Measurements from ENCODE around the gene SCN8A. TPM values are rescaled to one million over a fixed set of nuclear protein-coding genes. Genes with fewer than 3 reads are reported as not detected.

SCN8A gene
- total RNA-seq, 2 donors from 2014 or later, result 7.6 to 10.4 TPM

GRCh38 chr12:51620448-51620847 is 29.4 kb downstream of the SCN8A start:
- DNase-seq (ENCODE audit: low spot score), result no peak

DNA sequence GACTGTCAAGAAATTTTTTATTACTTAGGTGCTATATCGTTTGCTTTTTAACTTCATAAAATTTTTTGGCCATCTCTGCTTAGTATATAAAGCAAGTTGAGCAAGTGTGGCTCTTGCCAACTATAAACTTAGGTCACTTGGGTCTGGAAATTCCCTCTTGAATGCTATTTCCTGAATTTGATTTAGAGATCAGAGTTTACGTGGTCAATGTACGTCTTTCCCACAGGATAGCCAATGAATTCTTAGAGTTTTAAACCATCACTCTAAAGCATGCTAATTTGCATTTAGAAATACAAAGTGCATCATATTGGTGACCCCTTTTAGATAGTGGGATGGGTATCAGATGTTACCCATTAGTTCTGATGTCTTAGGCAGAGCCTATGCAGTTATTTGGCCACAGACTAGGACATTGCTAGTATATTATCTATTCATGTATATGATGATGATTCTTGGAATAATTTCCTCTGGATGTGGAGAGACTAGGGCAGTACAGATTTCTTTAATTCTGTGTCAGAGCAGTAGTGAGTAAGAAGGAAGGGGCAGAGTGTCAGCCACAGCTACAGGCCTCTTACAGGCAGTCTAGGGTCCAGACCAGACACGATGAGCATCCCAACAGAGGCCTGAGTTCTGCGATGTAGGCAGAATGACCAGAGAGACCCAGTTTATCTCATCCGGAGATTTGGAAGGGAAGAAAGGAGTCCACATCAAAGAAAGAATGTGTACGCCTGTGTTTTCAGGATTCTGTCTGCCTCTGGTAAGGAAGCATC is 30.3 kb downstream of the SCN8A start:
- no peak for TF ChIP-seq POLR2AphosphoS5 (IDR thresholded peaks at IDR 0.05)
- no peak overlapping the region for H3K27ac ChIP-seq
- no peak for DNase-seq (ENCODE audit: low spot score)
- H3K36me3 ChIP-seq, result no peaks in the 10 kb centered on the region
- H3K9me3 ChIP-seq, result no peaks in the 10 kb centered on the region
- H3K4me3 ChIP-seq, result no peak overlapping the region
- 68% methylated on average over 7 of the region's 7 CpGs for WGBS
- intact Hi-C loops (cut with DNase I), result no loop called here
- H3K4me1 ChIP-seq (replicated peaks), result no peaks in the 10 kb centered on the region
- H3K27me3 ChIP-seq (replicated peaks; ENCODE audit: insufficient read depth), result no peaks in the 10 kb centered on the region

More at GRCh38 chr12:51620448-51620847, 29.4 kb downstream of the SCN8A start:
- Histone ChIP-seq H3K4me3 (no peak overlapping the region), H3K27me3 (replicated peaks; ENCODE audit: insufficient read depth) (no peaks in the 10 kb centered on the region), H3K4me1 (replicated peaks) (no peaks in the 10 kb centered on the region), H3K27ac (no peak overlapping the region), H3K9me3 (no peaks in the 10 kb centered on the region), H3K36me3 (no peaks in the 10 kb centered on the region)
- WGBS, result 91% methylated on average over 4 of the region's 4 CpGs
- TF ChIP-seq POLR2A (IDR thresholded peaks at IDR 0.05) (no peak), POLR2AphosphoS5 (IDR thresholded peaks at IDR 0.05) (no peak), CTCF (IDR thresholded peaks at IDR 0.05) (no peak)
- intact Hi-C loops (cut with DNase I), result no loop called here

DNA sequence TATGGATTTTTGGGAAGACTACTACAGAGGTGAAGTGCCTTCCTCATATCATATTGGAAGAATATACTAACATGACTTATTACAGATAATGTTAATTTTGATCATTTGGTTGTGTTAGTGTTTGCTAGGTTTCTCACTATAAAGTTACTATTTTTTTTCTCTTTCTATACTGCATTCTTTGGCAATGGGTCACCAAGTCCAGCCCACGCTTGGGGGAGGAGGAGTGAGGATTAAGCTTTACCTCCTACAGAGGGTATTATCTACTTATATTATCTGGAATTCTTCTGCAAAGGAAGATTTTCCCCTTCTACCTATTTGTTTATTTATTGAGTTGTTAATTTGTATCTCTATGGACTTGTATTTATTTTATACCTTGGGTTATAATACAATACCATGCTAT is 31.5 kb downstream of the SCN8A start:
- Histone ChIP-seq H3K9me3 (no peaks in the 10 kb centered on the region), H3K4me1 (replicated peaks) (no peaks in the 10 kb centered on the region), H3K27ac (no peak overlapping the region), H3K4me3 (no peak overlapping the region), H3K36me3 (no peaks in the 10 kb centered on the region), H3K27me3 (replicated peaks; ENCODE audit: insufficient read depth) (no peaks in the 10 kb centered on the region)
- 79% methylated on average over 1 of the region's 1 CpG for WGBS
- no peak for TF ChIP-seq POLR2A (IDR thresholded peaks at IDR 0.05)
- TF ChIP-seq POLR2AphosphoS5 (IDR thresholded peaks at IDR 0.05), result no peak
- no peak for TF ChIP-seq CTCF (IDR thresholded peaks at IDR 0.05)
- intact Hi-C loops (cut with DNase I), result no loop called here
- no peak for DNase-seq (ENCODE audit: low spot score)

- H3K27me3 ChIP-seq (replicated peaks; ENCODE audit: insufficient read depth), result no peaks in the 10 kb centered on the region
- WGBS, result 71% methylated on average over 4 of the region's 4 CpGs
- no peak overlapping the region for H3K4me3 ChIP-seq
- intact Hi-C loops (cut with DNase I), result no loop called here
- H3K4me1 ChIP-seq (replicated peaks), result no peaks in the 10 kb centered on the region
- H3K36me3 ChIP-seq, result no peaks in the 10 kb centered on the region
- DNase-seq (ENCODE audit: low spot score), result no peak
- TF ChIP-seq CTCF (IDR thresholded peaks at IDR 0.05) (no peak), POLR2AphosphoS5 (IDR thresholded peaks at IDR 0.05) (no peak), POLR2A (IDR thresholded peaks at IDR 0.05) (no peak)
- H3K27ac ChIP-seq, result no peak overlapping the region
- no peaks in the 10 kb centered on the region for H3K9me3 ChIP-seq
Observed at GRCh38 chr12:51625370-51625769, 34.3 kb downstream of the SCN8A start.

DNA sequence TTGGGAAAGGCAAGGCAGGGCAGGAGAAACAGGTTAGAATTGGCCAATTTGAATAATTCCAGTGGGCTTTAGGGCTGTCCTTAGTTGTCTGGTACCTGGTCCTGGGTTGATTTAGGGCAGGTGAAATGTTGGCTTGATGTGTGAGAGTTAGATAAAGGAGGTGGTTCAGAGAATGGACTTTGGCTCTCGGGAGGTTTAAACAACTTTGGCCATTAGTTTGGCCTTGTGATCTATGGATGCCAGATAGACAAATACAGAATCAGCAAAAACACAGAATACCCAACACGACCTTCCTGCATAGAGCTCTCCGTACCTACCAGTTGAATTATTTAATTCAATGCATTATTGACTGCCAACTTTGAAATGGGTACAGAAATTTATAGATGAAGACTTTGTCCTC is 35.1 kb downstream of the SCN8A start:
- Histone ChIP-seq H3K4me3 (no peak overlapping the region), H3K36me3 (no peaks in the 10 kb centered on the region), H3K27ac (no peak overlapping the region), H3K4me1 (replicated peaks) (no peaks in the 10 kb centered on the region), H3K27me3 (replicated peaks; ENCODE audit: insufficient read depth) (no peaks in the 10 kb centered on the region), H3K9me3 (no peaks in the 10 kb centered on the region)
- no peak for DNase-seq (ENCODE audit: low spot score)
- intact Hi-C loops (cut with DNase I), result no loop called here
- TF ChIP-seq POLR2AphosphoS5 (IDR thresholded peaks at IDR 0.05), result no peak
- no peak for TF ChIP-seq POLR2A (IDR thresholded peaks at IDR 0.05)
- no peak for TF ChIP-seq CTCF (IDR thresholded peaks at IDR 0.05)
- 92% methylated on average over 3 of the region's 3 CpGs for whole genome bisulfite sequencing

Data from prostate gland (tissue), 2 donors.